GM18909 (cell line): ENCODE measurements around the gene GPR62.
"Not testable (repeated sequence)": the region's sequence is repeated elsewhere in the genome, so short reads cannot be mapped to it uniquely, and the experiment has no call there.

Experiments
- ATAC-seq: cut with Tn5 transposase; IDR thresholded peaks from one replicate; pipeline ENCODE4 v1.9.1; 2021; ENCODE audit warnings: mild to moderate bottlenecking; ENCODE audit not compliant: unreplicated experiment, poor library complexity

GPR62 gene

DNA sequence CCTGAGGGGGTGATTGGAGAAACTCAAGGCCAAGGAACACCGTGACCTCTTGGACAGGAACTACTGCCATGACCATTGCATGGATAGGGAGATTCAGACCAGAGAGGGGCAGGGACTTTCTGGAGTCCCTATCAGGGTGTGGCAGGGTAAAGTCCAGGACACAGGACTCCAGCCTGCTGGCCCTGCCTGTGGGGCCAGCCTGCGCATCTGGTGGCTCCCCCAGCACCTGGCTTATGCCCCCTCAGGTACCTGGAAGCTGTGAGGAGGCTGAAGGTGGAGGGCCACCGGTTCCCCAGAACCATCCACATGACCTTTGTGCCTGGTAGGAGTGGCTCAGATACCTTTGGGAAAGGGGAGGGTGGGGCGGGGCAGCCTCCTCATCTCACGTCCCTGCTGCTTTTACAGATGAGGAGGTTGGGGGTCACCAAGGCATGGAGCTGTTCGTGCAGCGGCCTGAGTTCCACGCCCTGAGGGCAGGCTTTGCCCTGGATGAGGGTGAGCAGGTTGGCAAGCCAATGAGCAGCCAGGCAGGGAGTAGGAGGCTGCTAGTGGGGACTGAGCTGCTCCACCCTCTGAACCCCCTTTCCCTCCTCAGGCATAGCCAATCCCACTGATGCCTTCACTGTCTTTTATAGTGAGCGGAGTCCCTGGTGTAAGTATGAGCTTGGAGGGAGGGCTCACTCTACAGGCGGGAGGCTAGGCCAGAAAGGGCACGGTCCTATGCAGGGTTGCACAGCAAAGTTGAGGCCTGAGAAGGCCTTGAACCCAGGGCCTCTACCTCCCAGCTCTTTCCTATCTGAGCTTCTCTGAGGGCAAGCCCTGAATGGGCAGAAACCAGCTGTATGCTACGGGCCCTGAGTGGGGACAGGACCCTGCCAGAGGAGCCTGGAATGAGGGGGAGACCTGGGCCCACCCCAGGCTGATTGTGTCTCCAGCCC is 31.1 kb downstream of the GPR62 start:
- ATAC-seq = no peak

DNA sequence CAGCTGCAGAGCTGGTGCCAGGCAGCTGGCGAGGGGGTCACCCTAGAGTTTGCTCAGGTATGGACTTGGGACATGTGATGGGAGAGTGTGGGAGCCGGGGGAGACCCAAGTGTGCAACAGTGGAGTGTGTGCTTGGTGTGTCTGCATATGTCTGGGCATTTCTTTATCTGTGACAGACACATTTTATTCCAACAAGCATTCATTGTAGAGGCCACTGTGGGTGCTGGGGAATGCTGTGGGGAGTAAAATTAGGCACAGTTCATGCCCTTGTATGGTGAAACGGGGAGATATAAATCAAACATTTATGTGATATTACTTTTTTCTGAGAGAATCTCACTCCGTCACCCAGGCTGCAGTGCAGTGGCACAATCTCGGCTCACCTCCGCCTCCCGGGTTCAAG is 32.4 kb downstream of the GPR62 start:
- ATAC-seq = no peak

DNA sequence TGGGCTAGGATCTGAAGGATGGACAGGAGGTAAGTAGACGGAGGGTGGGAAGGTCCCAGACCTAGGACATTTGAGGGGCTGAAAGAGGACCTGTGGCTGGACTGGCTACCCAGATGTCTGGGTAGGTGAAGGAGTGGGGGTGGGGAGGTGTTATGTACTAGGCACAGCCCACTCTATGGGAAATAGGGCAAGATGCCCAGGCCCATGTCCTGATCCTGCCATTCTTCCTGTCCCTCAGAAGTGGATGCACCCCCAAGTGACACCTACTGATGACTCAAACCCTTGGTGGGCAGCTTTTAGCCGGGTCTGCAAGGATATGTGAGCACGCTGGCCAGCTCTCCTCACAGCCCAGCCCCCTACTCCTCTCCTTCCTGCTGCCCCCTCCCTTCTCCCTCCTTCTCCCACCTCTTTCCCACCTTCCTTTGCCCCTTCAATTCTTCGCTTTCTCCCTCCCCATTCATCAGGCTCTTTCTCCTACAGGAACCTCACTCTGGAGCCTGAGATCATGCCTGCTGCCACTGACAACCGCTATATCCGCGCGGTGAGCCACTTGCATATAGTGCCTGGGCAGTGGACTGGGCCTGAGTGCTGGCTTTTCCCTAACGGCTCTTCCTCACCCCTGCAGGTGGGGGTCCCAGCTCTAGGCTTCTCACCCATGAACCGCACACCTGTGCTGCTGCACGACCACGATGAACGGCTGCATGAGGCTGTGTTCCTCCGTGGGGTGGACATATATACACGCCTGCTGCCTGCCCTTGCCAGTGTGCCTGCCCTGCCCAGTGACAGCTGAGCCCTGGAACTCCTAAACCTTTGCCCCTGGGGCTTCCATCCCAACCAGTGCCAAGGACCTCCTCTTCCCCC is 33.3 kb downstream of the GPR62 start:
- no peak for ATAC-seq

DNA sequence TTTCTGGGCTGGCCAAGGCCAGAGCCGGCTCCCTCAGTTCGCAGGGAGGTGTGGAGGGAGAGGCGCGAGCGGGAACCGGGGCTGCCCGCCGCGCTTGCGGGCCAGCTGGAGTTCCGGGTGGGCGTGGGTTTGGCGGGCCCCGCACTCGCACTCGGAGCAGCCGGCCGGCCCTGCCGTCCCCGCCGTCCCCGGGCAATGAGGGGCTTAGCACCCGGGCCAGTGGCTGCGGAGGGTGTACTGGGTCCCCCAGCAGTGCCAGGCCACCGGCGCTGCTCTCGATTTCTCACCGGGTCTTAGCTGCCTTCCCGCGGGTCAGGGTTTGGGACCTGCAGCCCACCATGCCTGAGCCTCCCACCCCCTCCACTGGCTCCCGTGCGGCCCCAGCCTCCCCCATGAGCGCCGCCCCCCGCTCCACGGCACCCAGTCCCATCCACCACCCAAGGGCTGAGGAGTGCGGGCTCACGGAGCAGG is 35.4 kb downstream of the GPR62 start:
- ATAC-seq = not testable (repeated sequence)

DNA sequence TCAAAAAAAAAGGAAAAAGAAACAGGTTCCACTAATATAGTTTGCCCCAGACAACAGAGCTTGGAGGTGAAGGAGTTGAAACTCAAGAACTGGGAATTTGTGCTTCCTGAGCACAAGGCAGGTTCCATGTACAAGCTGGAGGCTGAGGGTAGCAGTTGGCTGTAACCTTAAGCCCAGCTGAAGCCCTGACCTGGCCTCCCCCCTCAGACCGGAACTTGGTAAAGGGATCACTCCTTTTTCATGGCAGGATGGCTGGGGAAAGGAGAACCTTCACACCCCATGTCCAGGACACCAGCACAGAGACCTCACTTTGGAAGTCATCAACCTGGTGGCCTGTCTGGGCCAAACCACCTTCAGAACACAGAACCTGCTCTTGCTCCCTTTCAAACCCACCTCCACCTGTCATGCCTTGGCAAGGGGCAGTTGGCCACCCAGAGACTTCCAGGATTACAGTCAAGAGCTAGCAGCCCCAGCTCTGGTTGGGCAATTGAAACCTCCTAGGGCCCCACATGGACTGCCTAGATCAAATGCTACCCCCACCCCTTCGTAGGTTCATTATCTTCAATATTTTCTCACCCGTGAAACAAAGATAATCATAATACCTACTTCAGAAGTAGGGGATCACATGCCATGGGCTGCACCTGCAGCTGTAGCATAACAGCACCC is 37.0 kb downstream of the GPR62 start:
- no peak for ATAC-seq

DNA sequence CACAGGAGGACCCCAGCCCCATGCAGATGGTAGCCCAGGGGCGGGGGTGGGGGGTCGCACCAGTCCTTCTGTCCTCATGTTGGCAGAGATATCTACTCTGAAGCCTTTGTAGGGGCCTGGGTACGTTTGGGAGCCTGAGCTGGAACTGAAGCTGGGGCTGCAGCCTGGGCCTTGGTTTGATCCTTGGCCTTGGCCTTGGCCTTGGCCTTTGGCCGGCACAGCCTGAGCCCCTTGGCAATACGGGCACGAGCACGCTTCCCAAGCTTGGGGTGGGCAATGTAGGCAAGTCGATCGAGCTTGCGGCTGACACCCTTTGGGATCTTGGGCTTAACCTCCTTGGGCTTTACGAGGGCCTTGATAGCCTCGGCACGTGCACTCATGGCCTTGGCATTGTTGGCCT is 38.5 kb downstream of the GPR62 start:
- not testable (repeated sequence) for ATAC-seq

DNA sequence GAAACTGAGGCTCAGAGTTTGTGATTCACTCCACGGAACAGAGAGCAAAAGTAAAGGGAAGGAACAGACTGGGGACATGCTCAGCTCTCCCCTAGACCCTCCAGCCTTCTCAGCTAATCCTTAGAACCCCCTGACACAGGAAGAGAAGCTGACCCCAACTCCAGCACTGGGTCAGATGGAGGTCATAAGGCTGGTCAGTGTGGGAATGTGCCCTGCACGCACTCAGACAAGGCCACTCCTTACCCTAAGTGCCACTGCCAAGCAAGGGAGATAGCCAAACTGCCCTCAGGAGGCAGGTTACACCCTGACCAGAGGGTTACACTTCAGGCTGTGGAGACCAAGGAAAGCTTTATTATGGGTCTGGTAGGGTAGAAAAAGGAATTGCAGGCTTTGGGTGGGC is 39.3 kb downstream of the GPR62 start:
- ATAC-seq = no peak

DNA sequence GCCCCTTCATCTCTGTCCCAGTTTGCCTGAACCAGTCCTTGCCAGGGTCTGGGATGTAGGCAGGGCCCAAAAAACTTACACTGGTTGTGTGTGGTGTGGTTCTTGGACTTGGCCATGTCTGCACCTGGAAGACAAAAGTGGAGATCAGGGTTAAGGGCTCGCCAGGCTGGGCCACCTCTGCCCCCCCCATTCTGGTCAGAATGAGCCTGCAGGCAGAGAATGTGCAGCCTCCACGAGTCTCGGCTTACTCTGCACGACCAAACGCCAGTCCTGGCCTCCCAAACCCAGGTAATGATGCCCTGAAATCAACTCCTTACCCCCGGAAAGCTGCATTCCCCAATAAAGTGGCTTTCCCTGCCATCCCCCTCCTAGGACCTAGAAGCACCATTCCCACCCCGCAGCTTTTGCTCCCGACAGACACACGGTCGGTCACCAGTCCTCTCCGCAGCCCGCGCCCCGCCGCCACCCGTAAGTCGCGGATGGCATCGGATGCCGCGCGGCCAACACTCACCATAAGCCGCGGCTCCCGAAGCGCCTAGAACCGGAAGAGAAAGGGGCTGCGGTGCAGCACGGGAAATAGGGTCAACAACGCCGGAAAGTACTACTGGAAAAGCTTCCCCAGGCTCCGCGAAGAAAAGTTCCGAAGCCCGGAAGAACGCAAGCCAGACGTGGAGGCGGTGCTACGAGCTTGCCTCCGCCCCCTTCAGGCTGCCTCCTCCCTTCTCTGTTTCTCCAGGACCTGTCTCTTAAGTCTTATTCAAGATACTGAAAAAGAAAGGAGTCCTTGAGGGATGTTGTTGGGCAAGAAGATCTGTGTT is 40.4 kb downstream of the GPR62 start, which contains the start of gene RPL29:
TSS of gene RPL29 (minus strand) at position 550 of the 818 bp plus-strand sequence. CDS start at position 116, 434 bp downstream.
- peak; percentile 77 for ATAC-seq

DNA sequence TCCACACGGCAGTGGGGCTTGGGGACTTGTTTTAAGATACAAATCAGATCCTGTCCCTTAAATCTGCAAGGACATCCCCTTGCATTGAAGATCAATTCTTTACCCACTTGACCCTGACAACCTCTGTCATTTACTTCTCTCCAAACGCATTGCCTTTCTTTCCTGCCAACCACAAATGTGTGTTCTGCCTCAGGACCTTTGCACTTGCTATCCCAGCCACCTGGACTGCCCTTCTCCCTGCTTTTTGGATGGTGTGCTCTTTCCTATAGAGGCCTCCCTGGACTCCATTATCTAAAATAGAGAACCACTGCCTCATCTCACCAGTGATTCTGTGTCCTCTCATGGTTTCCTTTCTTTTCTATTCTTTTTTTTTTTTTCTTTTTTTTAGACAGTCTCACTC is 42.0 kb downstream of the GPR62 start:
- no peak for ATAC-seq

DNA sequence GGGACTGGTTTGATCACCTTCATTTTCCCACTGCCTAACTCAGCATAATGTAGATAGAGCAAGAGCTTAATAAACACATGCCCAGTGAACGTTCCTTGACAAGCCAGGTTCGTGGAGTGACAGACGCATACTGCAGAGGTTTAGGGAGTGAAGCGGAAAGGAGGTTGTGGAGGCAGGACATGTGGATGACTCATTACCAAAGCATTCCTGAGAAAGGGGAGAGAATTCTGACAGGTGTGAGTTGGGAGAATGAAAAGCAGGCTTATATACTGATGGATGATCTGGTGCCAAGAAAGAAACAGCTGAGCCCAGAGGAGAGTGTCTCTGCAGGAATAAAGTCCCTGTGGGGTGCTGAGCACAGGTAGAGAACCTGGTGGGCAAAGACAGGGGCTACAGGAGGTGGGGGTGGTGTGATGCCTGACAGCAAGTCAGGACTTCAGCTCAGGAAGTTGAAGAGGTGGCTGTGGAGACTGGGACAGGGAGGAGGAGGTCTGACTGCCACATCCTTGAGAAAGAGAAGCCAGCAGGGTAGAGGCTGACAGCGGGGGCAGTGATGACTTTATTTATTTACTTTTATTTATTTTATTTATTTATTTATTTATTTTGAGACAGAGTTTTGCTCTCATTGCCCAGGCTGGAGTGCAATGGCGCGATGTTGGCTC is 42.9 kb downstream of the GPR62 start:
- ATAC-seq = no peak

DNA sequence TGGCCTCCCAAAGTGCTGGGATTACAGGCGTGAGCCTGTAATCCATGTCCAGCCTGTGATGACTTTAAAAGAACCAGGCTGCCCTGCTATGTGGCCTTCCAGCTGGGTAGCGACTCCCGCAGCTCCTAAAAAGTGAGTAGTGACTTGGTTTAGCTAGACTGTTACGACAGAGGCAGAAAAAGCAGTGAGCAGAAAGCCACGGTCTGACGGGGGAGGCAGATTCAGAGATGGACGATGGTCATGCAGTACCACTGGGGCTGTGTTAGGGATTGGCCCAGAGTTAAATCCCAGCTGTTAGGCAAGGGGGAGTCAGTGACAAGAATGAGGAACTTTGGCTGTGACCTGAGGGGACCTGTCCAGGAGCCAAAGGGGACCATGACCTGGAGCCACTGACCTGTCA is 43.6 kb downstream of the GPR62 start:
- ATAC-seq = no peak

DNA sequence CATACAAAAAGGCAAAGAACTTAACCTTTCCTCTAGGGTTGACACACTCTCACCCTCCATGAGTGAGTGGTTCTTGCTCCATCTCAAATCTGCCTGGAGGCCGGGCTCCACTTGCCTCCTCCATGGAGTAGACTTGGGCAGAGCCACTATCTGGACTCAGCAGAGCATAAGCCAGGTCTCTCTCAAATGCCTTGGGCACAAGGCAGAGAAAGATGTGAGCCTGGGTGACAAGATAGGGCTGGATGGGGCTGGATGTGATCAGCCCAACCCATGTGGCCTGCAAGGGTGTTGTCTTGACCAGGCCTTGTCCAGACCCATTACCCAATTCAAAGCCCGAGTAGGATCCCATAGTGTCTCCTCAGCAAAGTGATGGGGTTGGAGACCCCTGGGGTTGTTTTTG is 44.7 kb downstream of the GPR62 start:
- ATAC-seq = no peak

DNA sequence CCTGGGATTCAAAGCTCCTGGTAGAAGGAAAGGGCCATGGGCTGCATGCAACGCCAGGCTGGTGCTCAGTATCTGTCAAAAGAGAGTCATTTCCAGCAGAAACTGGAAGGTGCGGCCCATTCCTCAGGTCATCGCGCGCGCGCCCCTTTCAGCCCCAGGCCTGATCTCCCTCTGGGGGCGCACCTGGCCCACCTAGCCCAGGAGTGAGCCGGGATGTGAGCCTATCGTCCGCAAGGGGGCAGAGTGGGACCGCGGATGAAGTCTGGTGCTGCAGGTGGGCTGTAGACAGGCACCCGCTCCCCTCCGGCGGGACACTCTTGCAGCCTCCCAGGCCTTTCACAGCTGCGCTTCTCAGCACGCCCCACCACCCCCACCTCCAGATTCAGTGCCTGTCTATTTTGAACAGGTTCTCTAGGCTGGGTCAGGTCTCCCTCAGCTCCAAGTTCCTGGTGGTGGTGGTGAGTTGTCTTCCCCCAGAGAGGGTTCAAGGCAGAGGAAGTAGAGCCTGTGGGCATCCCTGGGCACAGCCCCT is 46.3 kb downstream of the GPR62 start:
- ATAC-seq = peak; percentile 74

DNA sequence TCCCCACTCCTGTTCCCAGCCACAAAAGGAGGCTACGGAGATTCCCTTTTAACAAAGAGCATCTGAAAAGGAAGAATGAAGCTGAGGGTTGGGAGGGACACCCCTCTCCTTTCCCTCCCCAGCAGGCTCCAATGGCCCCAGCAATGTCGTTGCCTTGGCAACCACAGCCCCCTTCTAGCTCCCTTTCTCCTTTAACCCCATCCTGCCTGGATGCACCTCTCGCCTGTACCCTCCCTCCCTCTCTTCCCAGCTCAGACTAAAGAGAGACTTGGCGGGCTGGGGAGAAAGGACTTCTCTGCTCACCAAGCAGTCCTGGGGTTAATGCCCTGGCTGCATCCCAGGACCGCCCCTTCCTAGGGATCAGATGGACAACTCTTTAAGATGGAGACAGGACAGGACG is 47.6 kb downstream of the GPR62 start:
- no peak for ATAC-seq

DNA sequence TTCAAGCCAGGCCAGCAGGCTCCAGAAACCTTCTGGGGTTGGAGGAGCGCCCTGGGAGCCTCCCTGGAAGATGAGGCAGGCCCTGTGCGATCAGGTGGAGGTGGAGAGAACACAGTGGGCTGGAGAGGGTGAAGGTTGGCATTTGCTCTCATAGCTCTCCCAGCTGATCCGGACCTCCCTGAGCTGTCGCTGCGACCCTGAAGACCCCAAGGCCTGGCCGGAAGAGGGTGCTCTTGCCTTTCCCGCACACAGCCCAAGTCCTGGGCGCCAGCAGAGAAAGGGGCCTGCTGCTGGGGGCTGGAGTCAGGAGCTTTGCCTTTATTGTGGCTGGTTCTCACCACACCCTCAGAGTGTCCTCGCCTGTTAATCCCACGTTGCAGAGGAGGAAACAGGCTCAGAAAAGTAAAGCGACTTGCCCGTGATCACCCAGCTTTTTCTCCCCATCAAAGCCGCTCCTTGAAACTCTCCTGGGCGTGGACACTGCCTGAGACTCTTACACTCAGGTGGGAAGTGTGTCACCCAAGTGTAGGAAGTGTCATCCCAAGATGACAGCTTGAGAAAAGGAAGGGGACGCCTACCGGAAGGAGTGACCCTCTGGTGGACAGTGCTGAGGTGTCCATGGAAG is 49.1 kb downstream of the GPR62 start:
- ATAC-seq = no peak

DNA sequence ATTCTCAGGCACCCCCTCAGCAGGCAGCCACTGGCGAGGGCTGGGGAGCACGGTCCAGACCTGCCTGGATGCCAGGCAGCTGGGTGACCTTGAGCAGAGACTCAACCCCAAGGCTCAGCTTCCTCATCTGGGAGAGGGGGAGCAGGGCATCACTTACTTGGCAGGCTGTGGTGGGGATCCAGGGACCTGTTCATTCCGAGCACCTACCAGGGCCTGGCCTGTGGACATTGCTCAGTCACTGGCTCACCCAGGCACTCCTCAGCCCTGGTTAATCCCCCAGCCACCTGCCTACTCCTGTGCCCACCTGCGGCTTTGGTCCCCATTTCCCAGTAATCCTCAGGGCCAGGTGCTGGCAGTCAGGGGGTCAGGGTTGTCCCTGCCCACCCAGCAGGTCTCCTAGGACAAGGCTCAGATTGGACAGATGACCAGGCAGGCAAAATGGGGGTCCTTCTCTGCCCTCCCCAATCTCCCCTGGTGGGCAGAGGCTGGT is 49.8 kb downstream of the GPR62 start:
- no peak for ATAC-seq

DNA sequence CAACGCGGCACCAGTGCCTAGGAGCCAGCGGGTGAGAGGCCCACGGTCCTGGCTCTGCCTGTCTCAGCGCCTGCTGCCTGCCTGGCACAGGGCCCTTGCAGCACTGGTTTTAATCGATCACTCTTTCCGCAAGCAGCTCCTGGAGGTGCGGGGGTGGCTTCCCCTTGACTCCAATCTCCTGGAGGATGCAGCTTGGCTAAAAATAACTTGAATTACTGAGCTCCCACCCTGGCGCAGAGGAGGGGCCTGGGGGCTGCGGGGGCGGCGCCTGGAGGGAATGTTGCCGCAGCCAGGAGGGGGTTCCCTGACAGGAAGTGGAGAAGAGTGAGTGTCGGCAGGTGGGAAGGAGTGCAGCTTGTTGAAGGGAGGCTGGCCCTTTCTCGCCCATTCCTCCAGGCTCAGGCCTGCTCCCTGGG is 50.4 kb downstream of the GPR62 start:
- no peak for ATAC-seq
